ENCODE data around the gene PREPL. TPM values are rescaled to one million over a fixed set of nuclear protein-coding genes. Genes with fewer than 3 reads are reported as not detected.
A peak's percentile ranks its signal among the peaks of the same experiment; 100 is the strongest.
"Not testable (repeated sequence)": the region's sequence is repeated elsewhere in the genome, so short reads cannot be mapped to it uniquely, and the experiment has no call there.

The PREPL gene
- polyA plus RNA-seq, 5 donors, result 67.3 to 113 (median 106) TPM

DNA sequence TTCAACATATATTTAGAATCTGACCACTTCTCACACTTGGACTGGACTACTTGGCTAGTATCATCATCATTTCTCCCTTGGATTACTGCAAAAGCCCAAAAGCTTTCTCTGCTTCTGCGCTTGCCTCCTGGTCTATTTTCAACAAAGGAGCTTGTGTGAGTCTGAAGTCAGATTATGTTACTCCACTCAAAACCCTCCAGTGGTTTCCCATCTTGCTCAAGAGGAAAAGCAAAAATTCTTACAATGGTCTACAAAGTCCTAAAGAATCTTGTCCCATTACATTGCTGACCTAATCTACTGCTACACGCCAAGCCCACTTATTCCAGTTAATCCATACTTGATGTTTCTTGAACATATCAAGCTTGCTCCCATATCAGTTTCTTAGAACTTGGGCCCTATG, 9.6 kb downstream of the PREPL start:
- DNase-seq, result no peak

DNA sequence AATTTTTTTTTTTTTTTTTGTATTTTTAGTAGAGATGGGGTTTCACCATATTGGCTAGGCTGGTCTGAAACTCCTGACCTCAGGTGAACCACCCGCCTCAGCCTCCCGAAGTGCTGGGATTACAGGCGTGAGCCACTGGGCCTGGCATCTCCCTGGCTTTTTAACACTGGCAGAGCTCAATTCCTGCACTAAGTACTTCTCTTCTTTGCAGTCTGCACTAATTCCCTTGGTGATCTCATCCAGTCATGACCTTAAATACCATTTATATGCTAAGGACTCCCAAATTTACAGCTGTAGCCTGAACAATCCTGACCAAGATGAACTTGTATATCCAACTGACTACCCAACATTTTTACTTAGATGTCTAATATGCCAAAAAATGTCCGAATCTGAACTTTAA, 10.2 kb downstream of the PREPL start:
- DNase-seq, result no peak

DNA sequence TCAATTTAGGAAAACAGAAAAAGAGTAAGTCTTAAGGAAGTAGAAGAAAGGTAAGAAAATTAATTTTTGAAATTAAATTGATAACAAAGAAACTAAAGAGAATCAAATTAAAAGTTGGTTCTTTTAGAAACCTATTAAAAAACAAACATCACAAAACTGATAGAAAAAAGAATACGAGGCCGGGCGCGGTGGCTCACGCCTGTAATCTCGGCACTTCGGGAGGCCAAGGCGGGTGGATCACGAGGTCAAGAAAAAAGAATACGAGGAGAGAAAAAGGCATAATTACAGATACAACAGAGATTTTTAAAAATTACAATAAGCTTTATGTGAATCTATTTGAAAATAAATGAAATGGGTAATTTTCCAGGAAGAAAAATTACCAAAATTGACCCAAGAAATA, 11.8 kb downstream of the PREPL start:
- no peak for DNase-seq

DNA sequence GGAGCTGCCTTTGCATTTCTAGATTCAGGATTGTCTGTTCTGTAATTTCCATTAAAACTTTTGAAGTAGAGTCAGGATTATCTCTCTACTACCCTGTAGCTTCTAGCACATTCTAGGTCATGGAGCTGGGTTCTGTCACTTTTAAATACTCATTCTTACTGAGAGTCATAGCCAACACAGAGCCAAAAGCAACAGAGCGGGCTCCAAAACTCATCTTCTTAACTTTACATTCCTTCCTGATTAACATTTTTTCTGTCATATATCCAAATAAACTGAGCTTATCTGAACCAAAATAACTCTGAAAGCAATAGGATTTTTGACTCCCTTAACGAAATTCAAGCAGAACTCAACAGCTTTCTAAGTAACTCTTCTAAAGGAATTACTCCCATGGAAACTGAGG, 12.9 kb downstream of the PREPL start:
- peak in 1 of 2 donors; percentile 31 for DNase-seq

DNA sequence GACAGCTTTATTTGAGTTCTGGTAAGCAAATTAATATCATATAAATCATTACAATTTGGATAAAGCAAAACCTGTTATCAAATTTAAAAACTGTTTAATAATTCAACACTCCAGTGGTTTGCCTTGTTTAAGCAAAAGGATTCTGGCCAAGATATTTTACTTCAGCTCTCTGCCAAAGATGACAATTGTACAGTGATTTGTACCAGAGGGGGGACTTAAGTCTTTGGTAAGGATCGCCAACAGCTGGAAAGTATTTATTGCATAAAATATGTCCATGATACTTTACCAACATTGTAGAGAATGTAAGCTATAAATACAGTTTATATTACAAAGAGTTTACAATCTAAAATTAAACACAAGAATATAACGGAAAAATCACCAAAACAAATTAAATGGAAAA, 13.8 kb downstream of the PREPL start:
- peak; percentile 49 to 63 for DNase-seq

DNA sequence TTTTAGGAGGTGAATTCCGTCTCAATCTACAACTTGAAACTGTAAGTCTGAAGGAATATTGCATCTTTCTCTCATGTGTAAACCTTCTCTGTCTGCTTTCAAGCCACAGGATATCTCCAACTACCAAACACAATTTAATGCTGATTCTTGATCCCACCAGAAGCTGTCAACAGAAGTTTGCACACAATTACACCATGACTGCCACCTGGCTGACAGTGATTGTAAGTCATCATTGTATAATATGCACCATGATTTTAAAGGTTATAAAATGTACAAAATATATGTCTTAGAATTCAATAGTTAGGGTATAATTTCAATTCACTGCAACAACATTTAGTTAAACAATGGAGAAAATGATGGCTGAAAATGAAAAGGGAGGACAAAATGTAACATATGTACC, 18.4 kb downstream of the PREPL start:
- DNase-seq, result no peak

DNA sequence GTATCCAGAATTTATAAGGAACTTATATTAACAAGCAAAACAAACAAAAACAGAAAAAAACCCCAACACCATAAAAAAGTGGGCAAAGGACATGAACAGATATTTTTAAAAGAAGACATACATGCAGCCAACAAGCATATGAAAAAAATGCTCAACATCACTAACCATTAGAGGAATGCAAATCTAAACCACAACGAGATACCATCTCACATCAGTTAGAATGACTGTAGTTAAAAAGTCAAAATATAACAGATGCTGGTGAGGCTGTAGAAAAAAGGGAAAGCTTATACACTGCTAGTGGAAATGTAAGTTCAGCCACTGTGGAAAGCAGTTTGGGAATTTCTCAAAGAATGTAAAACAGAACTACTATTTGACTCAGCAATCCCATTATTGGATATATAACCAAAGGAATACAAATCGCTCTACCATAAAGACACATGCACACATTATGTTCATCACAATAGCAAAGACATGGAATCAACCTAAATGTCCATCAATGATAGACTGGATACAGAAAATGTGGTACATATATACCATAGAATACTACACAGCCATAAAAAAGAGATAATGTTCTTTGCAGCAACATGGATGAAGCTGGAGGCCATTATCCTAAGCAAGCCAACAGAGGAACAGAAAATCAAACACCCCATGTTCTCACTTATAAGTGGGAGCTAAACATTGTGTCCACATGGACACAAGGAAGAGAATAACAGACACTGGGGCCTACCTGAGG, 25.3 kb downstream of the PREPL start:
- DNase-seq, result no peak

DNA sequence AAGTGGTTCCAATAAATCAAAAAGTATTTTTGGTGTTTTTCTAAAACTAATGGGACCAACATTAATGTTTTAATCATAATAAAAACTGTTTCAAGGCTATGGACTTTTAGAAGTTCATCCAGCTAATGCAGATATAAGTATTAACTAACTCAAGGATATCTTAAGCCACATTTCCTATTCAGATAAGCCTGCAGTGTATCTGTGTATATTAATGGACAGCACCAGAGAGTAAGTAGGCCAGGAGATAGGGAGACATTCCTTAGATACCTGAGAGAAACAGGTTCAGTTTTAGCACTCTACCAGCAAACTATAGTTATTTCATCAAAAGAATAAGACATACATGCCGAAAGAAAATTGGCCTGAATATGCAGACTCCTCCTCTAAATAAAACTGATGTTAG, 27.3 kb downstream of the PREPL start:
- DNase-seq, result no peak

DNA sequence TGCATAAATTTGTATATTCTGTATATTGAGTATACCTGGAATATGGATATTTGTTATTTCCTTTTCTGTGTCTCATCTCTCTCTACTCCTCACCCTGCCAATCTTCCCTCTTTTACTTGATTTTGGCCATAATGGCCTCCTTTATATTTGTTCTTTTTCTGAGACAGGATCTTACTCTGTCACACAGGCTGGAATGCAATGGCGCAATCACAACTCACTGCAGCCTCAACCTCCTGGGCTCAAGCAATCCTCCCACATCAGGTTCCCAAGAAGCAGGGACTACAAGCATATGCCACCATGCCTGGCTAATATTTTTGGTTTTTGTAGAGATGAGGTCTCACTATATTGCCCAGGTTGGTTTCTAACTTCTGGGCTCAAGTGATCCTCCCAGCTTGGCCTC, 30.5 kb downstream of the PREPL start:
- no peak for DNase-seq

DNA sequence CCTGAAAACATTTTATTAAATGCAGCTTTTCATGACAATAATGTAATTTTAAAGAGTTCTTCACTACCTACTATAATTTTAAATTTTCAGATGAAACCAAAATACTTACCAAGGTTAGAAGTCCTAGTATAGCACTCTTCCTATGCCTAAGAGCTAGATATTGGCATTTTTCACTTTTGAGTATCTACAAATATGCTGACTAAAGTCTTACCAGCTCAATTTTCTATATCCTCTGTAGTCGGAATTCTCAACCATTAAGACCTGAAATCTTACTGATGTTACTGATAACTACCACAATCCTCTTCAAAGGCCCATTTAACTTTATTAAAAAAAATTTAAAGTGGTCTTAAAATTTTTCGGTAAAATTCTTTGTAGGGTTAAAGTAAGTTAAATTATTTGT, 32.0 kb downstream of the PREPL start:
- DNase-seq, result no peak

DNA sequence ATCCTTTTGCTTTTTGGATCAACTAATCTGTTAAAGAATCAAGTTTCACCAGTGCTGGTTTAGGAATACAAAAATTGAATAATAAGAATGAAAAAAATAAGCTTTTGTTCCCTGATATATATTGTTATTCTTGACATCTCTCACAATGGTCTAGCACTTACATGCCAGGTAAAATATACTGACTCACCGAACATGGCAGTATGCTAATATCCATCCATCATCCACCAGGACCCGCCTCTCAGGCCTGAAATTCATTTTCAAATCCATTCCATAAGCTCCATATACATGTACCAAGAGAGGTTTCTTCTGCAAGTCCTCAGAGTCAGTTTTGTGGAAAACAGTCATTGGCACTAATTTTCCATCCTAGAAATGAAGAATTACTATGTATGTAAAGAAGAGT, 32.5 kb downstream of the PREPL start:
- DNase-seq, result no peak

DNA sequence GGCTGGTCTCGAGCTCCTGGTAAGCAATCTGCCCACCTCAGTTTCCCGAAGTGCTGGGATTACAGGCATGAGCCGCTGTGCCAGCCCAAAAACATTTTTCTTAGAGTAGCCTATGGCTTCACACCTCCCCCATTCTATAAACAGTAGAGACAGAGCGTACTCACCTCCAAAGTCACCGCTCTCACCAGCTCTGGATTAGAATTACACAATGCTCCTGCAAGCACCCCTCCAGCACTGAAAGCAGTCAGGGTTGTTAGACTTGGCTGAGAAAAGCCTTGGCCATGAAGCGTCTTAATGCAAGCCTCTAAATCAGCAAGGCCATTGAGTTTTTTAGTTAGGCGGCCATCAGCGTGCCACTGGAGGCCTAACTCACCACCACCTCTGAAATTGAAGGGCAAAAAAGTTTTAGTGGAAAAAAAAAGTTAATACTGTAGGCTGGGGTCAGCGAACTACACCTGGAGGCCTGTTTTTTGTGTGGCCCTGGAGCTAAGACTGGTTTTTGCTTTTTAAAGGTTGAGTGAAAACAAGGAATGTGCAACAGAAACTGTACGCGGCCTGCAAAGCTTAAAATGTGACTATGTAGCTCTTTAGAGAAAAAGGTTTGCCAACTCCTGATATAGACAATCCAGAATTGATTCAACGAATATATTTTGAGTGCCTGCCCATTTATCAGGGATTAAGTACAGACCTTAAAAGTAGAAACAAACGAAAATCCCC, 34.6 kb downstream of the PREPL start:
- DNase-seq, result no peak

DNA sequence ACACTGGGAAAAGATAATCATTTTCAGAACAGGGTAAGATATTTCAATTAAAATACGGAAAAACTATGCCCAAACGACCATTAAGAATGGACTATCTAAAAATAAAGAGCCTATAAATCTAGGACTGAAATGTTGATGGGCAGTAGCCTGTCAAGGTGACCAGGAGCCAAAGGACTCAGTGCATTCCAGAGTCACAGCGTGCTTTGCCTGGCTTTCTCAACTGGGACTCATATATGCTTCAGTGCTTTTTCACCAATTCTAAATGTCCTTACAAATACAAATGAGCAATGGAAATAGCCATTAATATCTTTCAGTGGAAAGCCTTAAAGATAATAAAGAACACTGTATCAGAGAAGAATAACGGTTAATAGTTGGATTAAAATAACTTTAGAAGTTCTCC, 35.4 kb downstream of the PREPL start:
- DNase-seq, result no peak

DNA sequence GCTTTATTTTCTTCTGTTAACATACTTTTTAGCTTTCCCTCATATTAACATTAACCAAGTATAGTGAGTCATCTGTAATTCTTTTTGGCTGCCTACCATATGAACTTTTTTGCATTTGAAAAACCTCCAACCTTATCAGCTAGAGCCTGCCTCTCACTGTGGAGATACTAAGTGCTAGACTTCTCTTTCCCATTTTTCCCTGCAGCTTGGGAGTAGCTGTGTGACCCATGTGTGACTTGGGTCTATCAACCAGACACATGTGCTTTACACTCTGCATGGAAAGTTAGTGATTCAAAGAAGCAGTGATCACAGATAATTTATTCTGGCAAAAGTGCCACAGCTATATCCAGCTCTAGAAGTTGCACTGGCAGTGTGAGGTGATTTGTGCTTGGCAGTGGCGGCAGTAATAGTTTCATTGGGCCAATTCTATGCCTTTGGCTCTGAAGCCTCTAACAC, 36.3 kb downstream of the PREPL start:
- DNase-seq, result peak; percentile 16 to 21

DNA sequence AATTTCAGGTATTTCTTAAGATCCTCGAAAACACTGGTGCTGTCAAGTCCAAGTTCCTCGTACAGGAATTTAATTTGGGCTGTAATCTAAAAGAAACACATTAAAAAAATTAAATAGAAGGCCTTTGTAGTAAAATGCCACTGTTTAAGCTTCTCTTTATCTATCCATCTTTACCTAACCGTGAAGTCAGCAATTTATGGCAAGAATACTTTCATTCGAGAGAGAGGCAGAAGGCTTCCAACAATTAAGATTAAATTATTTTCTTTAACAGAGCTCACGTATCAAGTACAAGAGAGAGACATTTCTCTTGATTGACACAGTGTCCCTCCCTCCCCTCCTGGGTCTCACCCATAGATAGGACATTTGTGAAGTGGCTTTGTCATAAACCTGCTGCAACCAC, 39.9 kb downstream of the PREPL start:
- no peak for DNase-seq

DNA sequence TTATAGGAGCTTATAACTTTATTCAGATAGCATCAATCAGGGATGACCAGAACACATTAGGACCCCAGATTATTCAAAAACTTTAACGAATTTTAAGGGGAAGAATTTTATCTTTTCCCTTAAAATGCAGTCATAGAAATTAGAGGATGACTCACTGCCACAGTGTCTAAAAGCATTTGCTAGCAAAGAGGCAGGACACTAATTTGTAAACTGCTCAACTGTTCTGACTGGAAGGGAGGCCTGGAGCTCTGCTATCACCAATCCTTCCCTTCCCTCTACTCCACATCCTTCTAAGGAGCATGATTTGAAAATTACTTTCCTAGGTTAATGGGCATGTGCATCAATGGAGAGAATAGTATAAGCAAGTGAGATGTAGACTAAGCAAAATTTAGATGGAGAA, 40.5 kb downstream of the PREPL start:
- no peak for DNase-seq

DNA sequence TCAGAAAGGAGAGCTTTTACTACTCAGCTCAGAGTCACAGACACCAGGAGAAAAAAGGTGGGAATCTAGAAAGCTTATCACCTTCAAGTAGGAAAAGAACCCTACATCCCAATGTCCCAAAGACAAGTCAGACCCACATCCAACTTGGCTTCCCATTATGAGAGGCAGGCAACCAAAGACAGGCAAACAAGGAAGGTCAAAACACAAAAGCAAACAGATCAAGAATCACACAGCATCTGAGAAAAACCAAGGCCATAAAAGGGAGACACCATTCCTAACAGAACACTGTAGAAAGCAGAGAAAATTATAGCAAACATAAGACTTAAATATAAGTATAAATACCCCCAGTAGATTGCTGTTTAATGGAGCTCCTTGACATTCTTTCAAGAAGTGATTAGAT, 45.3 kb downstream of the PREPL start:
- DNase-seq, result no peak

DNA sequence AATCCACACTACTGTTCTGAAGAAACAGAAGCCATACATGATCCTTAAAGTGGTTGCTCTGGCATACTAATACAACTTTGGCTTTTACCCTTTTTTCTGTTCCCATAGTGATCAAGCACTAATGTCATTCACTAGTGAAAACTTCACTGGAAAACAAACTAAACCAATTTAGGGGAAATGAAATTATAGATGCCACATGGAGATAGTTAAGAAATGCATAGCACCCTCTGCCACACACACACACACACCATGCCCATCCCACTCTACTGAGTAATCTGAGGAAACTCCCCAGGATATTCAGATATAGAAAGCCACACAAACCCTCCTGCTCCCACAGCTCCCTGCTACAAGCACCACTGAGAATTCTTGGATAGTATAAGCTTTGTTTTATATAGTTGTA, 46.9 kb downstream of the PREPL start:
- no peak for DNase-seq

DNA sequence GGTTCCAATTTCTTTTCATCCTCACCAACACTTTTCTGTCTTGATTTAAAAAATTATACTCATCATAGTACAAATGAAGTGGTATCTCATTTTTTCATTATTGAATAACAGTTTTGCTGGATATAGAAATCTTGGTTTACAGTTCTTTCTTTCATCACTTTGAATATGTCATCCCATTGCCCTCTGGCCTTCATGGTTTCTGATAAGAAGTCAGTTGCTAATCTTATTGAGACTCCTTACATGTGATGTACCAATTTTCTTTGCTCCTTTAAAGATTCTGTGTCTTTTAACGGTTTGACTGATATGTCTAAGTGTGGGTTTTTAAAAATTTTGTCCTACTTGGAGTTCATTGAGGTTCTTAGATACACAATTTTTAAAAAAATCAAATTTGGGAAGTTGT, 51.0 kb downstream of the PREPL start:
- no peak for DNase-seq

DNA sequence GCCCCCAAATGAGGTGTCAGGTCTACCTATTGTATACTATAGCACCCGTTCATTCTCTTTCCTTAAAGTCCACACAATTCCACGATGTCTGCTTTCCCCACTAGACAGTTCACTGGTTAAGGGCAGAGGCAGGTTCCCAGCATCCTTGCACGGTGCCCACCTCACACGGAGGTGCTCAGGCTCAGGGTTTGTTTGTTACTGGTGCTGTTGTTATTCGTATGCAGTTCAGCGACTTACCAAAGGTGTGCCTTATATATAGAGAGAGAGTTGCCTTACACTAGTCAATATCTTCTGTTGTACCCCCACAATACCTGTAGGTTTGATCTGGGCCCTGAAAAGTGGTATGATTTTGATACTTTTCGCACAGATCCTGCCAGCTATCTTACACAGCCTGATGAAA, 55.4 kb downstream of the PREPL start:
- no peak for DNase-seq

DNA sequence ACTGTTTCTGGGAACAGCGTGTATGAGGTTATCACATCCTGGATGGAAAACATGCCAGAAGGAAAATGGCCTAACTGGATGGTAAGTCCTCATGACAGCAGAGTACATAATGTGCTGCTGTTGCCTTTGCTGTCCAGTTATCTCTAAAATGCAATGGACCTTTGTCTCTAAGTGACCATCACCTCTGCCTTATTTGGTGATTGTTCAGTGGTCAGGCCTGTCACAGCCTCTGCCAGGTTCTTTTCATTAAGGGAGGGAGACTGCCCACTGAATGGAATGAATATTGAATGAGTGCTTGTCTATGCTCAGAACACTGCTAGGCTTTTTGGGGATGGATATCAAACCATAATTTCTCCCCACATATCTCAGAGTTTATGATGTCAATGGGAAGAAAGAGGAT, 57.0 kb downstream of the PREPL start:
- no peak for DNase-seq

DNA sequence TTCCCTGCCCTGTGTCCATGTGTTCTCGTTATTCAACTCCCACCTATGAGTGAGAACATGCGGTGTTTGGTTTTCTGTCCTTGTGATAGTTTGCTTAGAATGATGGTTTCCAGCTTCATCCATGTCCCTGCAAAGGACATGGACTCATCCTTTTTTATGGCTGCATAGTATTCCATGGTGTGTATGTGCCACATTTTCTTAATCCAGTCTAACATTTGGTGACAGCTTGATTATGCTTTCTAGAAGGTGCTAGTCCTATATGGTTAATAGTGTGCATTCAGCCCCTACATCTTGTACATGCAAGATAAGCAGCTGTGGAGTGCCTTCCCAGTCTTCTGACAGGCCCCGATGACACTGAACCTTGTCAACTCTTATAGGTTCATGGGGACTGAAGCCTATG, 57.5 kb downstream of the PREPL start:
- DNase-seq, result not testable (repeated sequence)

DNA sequence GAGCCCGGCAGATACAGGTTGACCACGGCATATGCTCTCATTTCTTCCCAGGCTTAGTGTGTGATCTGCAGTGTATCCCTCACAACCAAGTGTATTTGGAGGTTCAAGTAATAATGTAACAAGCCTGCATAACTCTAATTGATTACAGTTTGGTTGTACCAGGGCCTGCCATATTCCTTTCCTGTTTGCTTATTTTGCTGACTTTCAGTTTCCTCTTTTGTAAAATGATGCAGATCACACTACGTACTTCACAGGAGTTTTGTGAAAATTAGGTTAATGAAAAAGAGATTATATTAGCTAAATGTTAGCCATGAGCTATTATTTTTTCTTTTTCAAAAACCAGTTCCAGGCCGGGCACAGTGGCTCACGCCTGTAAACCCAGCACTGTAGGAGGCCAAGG, 60.2 kb downstream of the PREPL start:
- no peak for DNase-seq

DNA sequence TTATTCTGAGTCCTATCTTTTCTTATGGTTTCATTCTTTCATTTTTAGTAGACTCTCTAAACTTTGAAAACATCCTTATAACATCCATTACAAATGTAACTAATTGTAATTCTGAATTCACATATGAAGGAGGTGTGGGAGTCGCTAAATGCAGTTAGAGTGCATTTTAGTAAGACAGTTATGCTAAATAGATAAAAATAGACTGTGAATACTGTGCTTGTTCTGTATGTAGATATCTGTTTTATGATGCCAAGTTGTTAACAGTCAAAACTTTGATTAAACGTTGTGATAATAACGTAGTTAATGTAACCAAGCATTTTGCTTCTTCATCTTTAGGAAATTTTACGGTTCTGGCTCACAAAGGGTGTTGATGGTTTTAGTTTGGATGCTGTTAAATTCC, 61.7 kb downstream of the PREPL start:
- no peak for DNase-seq
